Fibroblast of lung (primary cell): Measurements from ENCODE around the gene RTF1.

Experiments
- CTCF ChIP-seq, 2 donors: IDR thresholded peaks in 1 of 2; conservative IDR thresholded peaks in 1 of 2; 1 replicate in 1 of 2; 2 replicates in 1 of 2; pipeline ENCODE4 v1.5.1; 2011 to 2012; ENCODE audit warnings: low read length in 2 of 2, control low read depth in 1 of 2, inconsistent platforms in 1 of 2, low read depth in 1 of 2, mild to moderate bottlenecking in 1 of 2
- EZH2 ChIP-seq: IDR thresholded peaks from 2 replicates; pipeline ENCODE4 v1.5.1; 2012; ENCODE audit warnings: low read length, control low read depth, mild to moderate bottlenecking; ENCODE audit errors: missing control alignments

- no peak for TF ChIP-seq CTCF (conservative IDR thresholded peaks at IDR 0.05 in 1 of 2, IDR thresholded peaks at IDR 0.05 in 1 of 2; ENCODE audit: low read depth in 1 of 2, low read length in 2 of 2)
- no peak for TF ChIP-seq EZH2
Measured at GRCh38 chr15:41367418-41367817, 49.5 kb upstream of the RTF1 start.
